NCI-H82 treated with DMSO at 0.1 percent for 48 hours (cell line): ENCODE measurements around the gene MLH3.

ENCODE experiments used
- DNase-seq: peaks from one replicate; lab custom pipeline; 2025; ENCODE audit not compliant: unreplicated experiment; lab: John Stamatoyannopoulos, UW

The MLH3 gene

GRCh38 chr14:74985806-74986205 lies 65.5 kb downstream of the MLH3 start:
- no peak for DNase-seq

GRCh38 chr14:74985028-74985310 lies 66.3 kb downstream of the MLH3 start:
- no peak for DNase-seq

- no peak for DNase-seq
Measured at GRCh38 chr14:74984236-74985027, 66.8 kb downstream of the MLH3 start.

GRCh38 chr14:74983343-74983742 lies 67.9 kb downstream of the MLH3 start:
- DNase-seq, result no peak

- DNase-seq, result no peak
Measured at GRCh38 chr14:74982661-74983060, 68.6 kb downstream of the MLH3 start.

GRCh38 chr14:74981833-74982232 lies 69.4 kb downstream of the MLH3 start:
- DNase-seq, result no peak

- no peak for DNase-seq
Measured at GRCh38 chr14:74981462-74981782, 69.8 kb downstream of the MLH3 start.

GRCh38 chr14:74980731-74981461 lies 70.4 kb downstream of the MLH3 start:
- peak; percentile 83 for DNase-seq

- no peak for DNase-seq
Measured at GRCh38 chr14:74980398-74980730, 70.9 kb downstream of the MLH3 start.

- DNase-seq, result no peak
Measured at GRCh38 chr14:74979442-74980397, 71.5 kb downstream of the MLH3 start.

GRCh38 chr14:74979029-74979428 lies 72.2 kb downstream of the MLH3 start:
- DNase-seq, result no peak

- DNase-seq, result no peak
Measured at GRCh38 chr14:74978416-74978947, 72.8 kb downstream of the MLH3 start.

- DNase-seq, result no peak
Measured at GRCh38 chr14:74977901-74978385, 73.3 kb downstream of the MLH3 start.

- DNase-seq, result no peak
Measured at GRCh38 chr14:74977164-74977900, 73.9 kb downstream of the MLH3 start.

- no peak for DNase-seq
Measured at GRCh38 chr14:74976264-74977113, 74.8 kb downstream of the MLH3 start.

GRCh38 chr14:74975059-74975810 lies 76.0 kb downstream of the MLH3 start:
- no peak for DNase-seq

GRCh38 chr14:74974364-74975058 lies 76.8 kb downstream of the MLH3 start:
- no peak for DNase-seq

GRCh38 chr14:74973905-74974363 lies 77.3 kb downstream of the MLH3 start:
- DNase-seq, result no peak
